Measurements from ENCODE around the gene PRUNE2.

PRUNE2 gene

GRCh38 chr9:76617497-76618175 is 288.3 kb downstream of the PRUNE2 start:
- Histone ChIP-seq H3K4me3 (ENCODE audit: low read depth in 1 of 2, low read length in 2 of 2) (no peak overlapping the region), H3K27me3 (ENCODE audit: insufficient read depth, low read length, poor library complexity) (no peaks in the 10 kb centered on the region), H3K4me1 (ENCODE audit: insufficient read depth, low read length) (no peaks in the 10 kb centered on the region), H3K4me2 (ENCODE audit: insufficient read depth, low read length) (no peak overlapping the region), H2AFZ (ENCODE audit: low read depth, low read length) (no peak overlapping the region), H3K27ac (ENCODE audit: low read length) (no peak overlapping the region), H3K9me3 (ENCODE audit: insufficient read depth, low read length, severe bottlenecking) (no peaks in the 10 kb centered on the region), H3K79me2 (ENCODE audit: insufficient read depth, low read length) (no peaks in the 10 kb centered on the region), H3K9ac (ENCODE audit: low read depth, low read length) (no peak overlapping the region), H3K36me3 (ENCODE audit: insufficient read depth, low read length) (no peaks in the 10 kb centered on the region), H4K20me1 (ENCODE audit: insufficient read depth, low read length) (no peaks in the 10 kb centered on the region)
- no peak for DNase-seq
- no peak for ATAC-seq (ENCODE audit: insufficient read depth, low read depth)
- no peak for TF ChIP-seq CTCF (IDR thresholded peaks at IDR 0.05; ENCODE audit: borderline replicate concordance, extremely low read depth, low read length, poor library complexity, severe bottlenecking)

GRCh38 chr9:76616780-76617179 is 289.1 kb downstream of the PRUNE2 start:
- H3K4me2 ChIP-seq (ENCODE audit: insufficient read depth, low read length): no peak overlapping the region
- no peaks in the 10 kb centered on the region for H3K79me2 ChIP-seq (ENCODE audit: insufficient read depth, low read length)
- no peaks in the 10 kb centered on the region for H3K9me3 ChIP-seq (ENCODE audit: insufficient read depth, low read length, severe bottlenecking)
- no peak overlapping the region for H3K4me3 ChIP-seq (ENCODE audit: low read depth in 1 of 2, low read length in 2 of 2)
- H3K27me3 ChIP-seq (ENCODE audit: insufficient read depth, low read length, poor library complexity): no peaks in the 10 kb centered on the region
- TF ChIP-seq CTCF (IDR thresholded peaks at IDR 0.05; ENCODE audit: borderline replicate concordance, extremely low read depth, low read length, poor library complexity, severe bottlenecking) (no peak), EZH2 (IDR thresholded peaks at IDR 0.05; ENCODE audit: borderline replicate concordance, low read depth, low read length, severe bottlenecking) (no peak)
- DNase-seq (no peak), ATAC-seq (ENCODE audit: insufficient read depth, low read depth) (no peak)
- H3K27ac ChIP-seq (ENCODE audit: low read length): no peak overlapping the region
- H3K4me1 ChIP-seq (ENCODE audit: insufficient read depth, low read length): no peaks in the 10 kb centered on the region
- no peaks in the 10 kb centered on the region for H3K36me3 ChIP-seq (ENCODE audit: insufficient read depth, low read length)
- no peak overlapping the region for H2AFZ ChIP-seq (ENCODE audit: low read depth, low read length)
- no peaks in the 10 kb centered on the region for H4K20me1 ChIP-seq (ENCODE audit: insufficient read depth, low read length)
- H3K9ac ChIP-seq (ENCODE audit: low read depth, low read length): no peak overlapping the region

GRCh38 chr9:76615177-76615603 is 290.7 kb downstream of the PRUNE2 start:
- Histone ChIP-seq H2AFZ (ENCODE audit: low read depth, low read length) (no peak overlapping the region), H3K36me3 (ENCODE audit: insufficient read depth, low read length) (no peaks in the 10 kb centered on the region), H3K4me2 (ENCODE audit: insufficient read depth, low read length) (no peak overlapping the region), H3K9me3 (ENCODE audit: insufficient read depth, low read length, severe bottlenecking) (no peaks in the 10 kb centered on the region), H3K4me3 (ENCODE audit: low read depth in 1 of 2, low read length in 2 of 2) (no peak overlapping the region), H3K27me3 (ENCODE audit: insufficient read depth, low read length, poor library complexity) (no peaks in the 10 kb centered on the region), H4K20me1 (ENCODE audit: insufficient read depth, low read length) (no peaks in the 10 kb centered on the region), H3K27ac (ENCODE audit: low read length) (no peak overlapping the region), H3K9ac (ENCODE audit: low read depth, low read length) (no peak overlapping the region), H3K79me2 (ENCODE audit: insufficient read depth, low read length) (no peaks in the 10 kb centered on the region), H3K4me1 (ENCODE audit: insufficient read depth, low read length) (no peaks in the 10 kb centered on the region)
- no peak for TF ChIP-seq CTCF (IDR thresholded peaks at IDR 0.05; ENCODE audit: borderline replicate concordance, extremely low read depth, low read length, poor library complexity, severe bottlenecking)
- no peak for TF ChIP-seq EZH2 (IDR thresholded peaks at IDR 0.05; ENCODE audit: borderline replicate concordance, low read depth, low read length, severe bottlenecking)
- ATAC-seq (ENCODE audit: insufficient read depth, low read depth): no peak
- DNase-seq: no peak
